GM12878 (cell line): ENCODE measurements around the gene PRKAR2B. TPM values are rescaled to one million over a fixed set of nuclear protein-coding genes. Genes with fewer than 3 reads are reported as not detected.

Experiments used
- ATAC-seq: fragments of 200-7000 bp; cut with Tn5 transposase; 3 replicates; pipeline ENCODE4 v1.9.1; 2020; ENCODE audit warnings: mild to moderate bottlenecking, moderate library complexity
- BruUV-seq: library from RNA; stranded (reverse); fragments of 400-500 nt; replicated peaks from 2 replicates; lab custom pipeline; 2021; lab: Mats Ljungman, UMichigan
- CTCF ChIA-PET: fragments of 300-600 bp; sonication (Branson Sonifier 250); formaldehyde crosslinking; extraction: SDS; loops from one replicate; lab custom pipeline; 2021; ENCODE audit warnings: inconsistent platforms; lab: Yijun Ruan, JAX
- POLR2A ChIA-PET: fragments of 350-600 bp; formaldehyde crosslinking; extraction: SDS; loops from one replicate; lab custom pipeline; 2021; ENCODE audit warnings: inconsistent platforms; lab: Charles Lee
- RAD21 ChIA-PET: fragments of 300-600 bp; sonication (Branson Sonifier 250); formaldehyde crosslinking; loops from one replicate; lab custom pipeline; 2023; ENCODE audit warnings: antibody characterized with exemption; ENCODE audit not compliant: unreplicated experiment; lab: Charles Lee
- SMC1A ChIA-PET: fragments of 300-600 bp; sonication (Branson Sonifier 250); formaldehyde crosslinking; loops from one replicate; lab custom pipeline; 2023; ENCODE audit not compliant: unreplicated experiment, uncharacterized antibody; lab: Charles Lee
- DNase-seq: peaks from one replicate; pipeline ENCODE4 v3.0.0-alpha.2; 2011; ENCODE audit warnings: low read depth, low spot score
- FAIRE-seq: peaks from 3 replicates; lab custom pipeline; 2011; peaks lifted over from hg19 to GRCh38; lab: Jason Lieb, UNC
- H2AFZ ChIP-seq: 2 replicates; pipeline ENCODE4 v1.6.0; 2011; ENCODE audit warnings: low read depth, low read length, control low read depth; ENCODE audit not compliant: control insufficient read depth
- H3K27ac ChIP-seq: 2 replicates; pipeline ENCODE4 v1.5.1; 2011; ENCODE audit warnings: control low read depth; ENCODE audit not compliant: control insufficient read depth, insufficient read depth
- H3K27me3 ChIP-seq, 2 experiments: replicated peaks in 1 of 2; 2 replicates each; pipeline versions ENCODE4 v1.6.0 to v1.6.1; 2011; ENCODE audit warnings: low read length in 1 of 2; ENCODE audit not compliant: control insufficient read depth in 2 of 2, insufficient read depth in 2 of 2
- H3K36me3 ChIP-seq, 2 experiments: 2 replicates each; pipeline ENCODE4 v1.5.1; 2011; ENCODE audit warnings: low read length in 1 of 2; ENCODE audit not compliant: control insufficient read depth in 2 of 2, insufficient read depth in 2 of 2
- H3K4me1 ChIP-seq: 2 replicates; pipeline ENCODE4 v1.6.1; 2011; ENCODE audit warnings: mild to moderate bottlenecking, low read length, moderate library complexity, mixed read lengths; ENCODE audit not compliant: control insufficient read depth, insufficient read depth
- H3K4me2 ChIP-seq: 2 replicates; pipeline ENCODE4 v1.6.0; 2011; ENCODE audit warnings: control low read depth; ENCODE audit not compliant: control insufficient read depth, insufficient read depth
- H3K4me3 ChIP-seq: fragments of 200-600 bp; sonication (generic); 2 replicates; pipeline ENCODE4 v1.5.1; 2016
- H3K79me2 ChIP-seq: 2 replicates; pipeline ENCODE4 v1.6.0; 2011; ENCODE audit warnings: low read length; ENCODE audit not compliant: control insufficient read depth, insufficient read depth
- H3K9ac ChIP-seq: 2 replicates; pipeline ENCODE4 v1.8.0; 2011; ENCODE audit warnings: low read length, control low read depth, mixed read lengths; ENCODE audit not compliant: control insufficient read depth, insufficient read depth
- H3K9me3 ChIP-seq: replicated peaks from 3 replicates; pipeline ENCODE4 v1.5.1; 2011; ENCODE audit warnings: mild to moderate bottlenecking, low read length; ENCODE audit not compliant: control insufficient read depth, insufficient read depth
- H4K20me1 ChIP-seq: 2 replicates; pipeline ENCODE4 v1.6.0; 2011; ENCODE audit not compliant: control insufficient read depth, insufficient read depth
- BCL11A ChIP-seq: IDR thresholded peaks from 2 replicates; pipeline ENCODE4 v1.6.1; 2011; ENCODE audit warnings: low read depth, low read length
- FOS ChIP-seq: IDR thresholded peaks from 3 replicates; pipeline ENCODE4 v1.6.1; 2011; ENCODE audit warnings: borderline replicate concordance; ENCODE audit not compliant: insufficient read length; ENCODE audit errors: extremely low read depth
- FOXK2 ChIP-seq: fragments of 450-650 bp; IDR thresholded peaks from 2 replicates; pipeline ENCODE4 v1.6.1; 2017; ENCODE audit warnings: mild to moderate bottlenecking, moderate library complexity
- GATAD2B ChIP-seq: fragments of 450-650 bp; conservative IDR thresholded peaks from 2 replicates; pipeline ENCODE4 v1.6.1; 2017; ENCODE audit warnings: low read depth, mild to moderate bottlenecking, moderate library complexity
- HDAC6 ChIP-seq: fragments of 200-600 bp; sonication (generic); IDR thresholded peaks from one replicate; pipeline ENCODE4 v1.8.0; 2017; ENCODE audit warnings: antibody characterized with exemption; ENCODE audit not compliant: unreplicated experiment
- IRF4 ChIP-seq: IDR thresholded peaks from 2 replicates; pipeline ENCODE4 v1.6.1; 2011; ENCODE audit warnings: low read depth, low read length
- KAT2A ChIP-seq: conservative IDR thresholded peaks from 2 replicates; pipeline ENCODE4 v1.6.1; 2011; ENCODE audit warnings: low read depth, low read length; ENCODE audit not compliant: control insufficient read depth
- NR2C1 ChIP-seq: fragments of 450-650 bp; IDR thresholded peaks from 2 replicates; pipeline ENCODE4 v1.6.1; 2017; ENCODE audit warnings: antibody characterized with exemption, mild to moderate bottlenecking, moderate library complexity
- NR2C2 ChIP-seq: IDR thresholded peaks from 2 replicates; pipeline ENCODE4 v1.6.1; 2011; ENCODE audit warnings: borderline replicate concordance, low read depth; ENCODE audit not compliant: control insufficient read depth, insufficient read length
- POLR2A ChIP-seq: IDR thresholded peaks from 2 replicates; pipeline ENCODE4 v1.6.1; 2011; ENCODE audit warnings: low read depth, mild to moderate bottlenecking, low read length
- ZBTB33 ChIP-seq: fragments of 450-650 bp; IDR thresholded peaks from 2 replicates; pipeline ENCODE4 v1.6.1; 2017; ENCODE audit warnings: mild to moderate bottlenecking
- ZNF217 ChIP-seq: fragments of 450-650 bp; IDR thresholded peaks from 2 replicates; pipeline ENCODE4 v1.6.1; 2017; ENCODE audit warnings: antibody characterized with exemption, mild to moderate bottlenecking
- WGBS: methylation state at CpG from one replicate; pipeline ENCODE4 v1.1.6; 2016; ENCODE audit warnings: low lambda C conversion rate; ENCODE audit not compliant: insufficient replicate concordance, insufficient coverage; ENCODE audit errors: missing lambda C conversion rate; 5-methylcytosine and 5-hydroxymethylcytosine counted together
- in situ Hi-C: fragments of 300-500 bp; cut with MboI; formaldehyde crosslinking; loops from 9 replicates; pipeline ENCODE4 v1.14.3; 2018; ENCODE audit warnings: mixed read lengths
- intact Hi-C: fragments of 100-400 bp; cut with micrococcal nuclease; formaldehyde crosslinking; loops from one replicate; pipeline ENCODE4 v1.14.2; 2022; ENCODE audit not compliant: unreplicated experiment
- polyA plus RNA-seq, 11 experiments: library from polyadenylated mRNA; depleted of rRNA in 4 of 11; unstranded in 6 of 11; stranded (reverse) in 5 of 11; fragments of >200 nt; fragmentation: Nextera tagmentation in 4 of 11; fragmentation: Illumina TruSeq in 1 of 11; extraction: Ambion mirVana in 4 of 11; extraction: Trizol in 1 of 11; gene quantifications; 1 replicate in 1 of 11; 2 replicates in 10 of 11; pipeline versions ENCODE4 v1.2.1 to v1.2.3, GENCODE V29; 2011 to 2016; ENCODE audit warnings: inconsistent platforms in 2 of 11, missing spikeins in 2 of 11, low read depth in 1 of 11
- total RNA-seq, 4 experiments: library from RNA; depleted of rRNA in 3 of 4; stranded (reverse); fragments of >200 nt in 3 of 4; fragmentation: Illumina TruSeq in 1 of 4; extraction: Trizol in 1 of 4; gene quantifications; 2 replicates each; pipeline versions ENCODE4 v1.2.1 to v1.2.3, GENCODE V29; 2013 to 2021
- TF ChIP-seq, protein P1 (sequence below): IDR thresholded peaks from 2 replicates; pipeline ENCODE4 v1.6.1; 2012; ENCODE audit warnings: low read length, inconsistent platforms
- TF ChIP-seq, protein P2 (sequence below): fragments of 150-350 bp; IDR thresholded peaks from 2 replicates; pipeline ENCODE4 v1.6.1; 2016; ENCODE audit warnings: low read depth, low read length
- TF ChIP-seq, protein P3 (sequence below): fragments of 450-650 bp; IDR thresholded peaks from 2 replicates; pipeline ENCODE4 v1.6.1; 2017; ENCODE audit warnings: mild to moderate bottlenecking, moderate library complexity

PRKAR2B gene
- total and polyA plus RNA-seq, 10 of the 15 experiments (the other 5 are each of a cell fraction or from before 2014, with no cell fraction given): 0.01 to 0.18 (median 0.04) TPM; not detected in 4

DNA sequence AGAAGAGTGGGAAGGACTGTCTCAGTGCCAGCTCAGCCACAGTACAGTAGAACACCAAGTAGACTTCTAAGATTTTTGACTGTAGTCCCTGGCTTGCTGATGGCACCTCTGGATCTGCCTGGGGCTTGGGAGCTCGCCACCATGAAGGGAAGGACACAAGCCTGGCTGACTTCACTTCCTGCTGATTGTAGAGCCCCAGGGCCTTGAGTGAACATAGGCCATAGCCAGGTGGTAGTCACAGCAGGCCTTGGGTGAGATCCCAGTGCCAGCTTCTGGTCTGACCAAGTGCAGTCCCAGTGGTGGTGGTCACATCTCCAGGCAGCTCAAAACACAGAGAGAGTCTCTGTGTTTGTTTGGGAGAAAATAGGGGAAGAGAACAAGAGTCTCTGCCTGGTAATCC, 66.7 kb downstream of the PRKAR2B start:
- ATAC-seq (no peak), DNase-seq (no peak), FAIRE-seq (no peak)
- BruUV-seq: no TSS peak
- in situ Hi-C loops: no loop called here
- Histone ChIP-seq H3K4me1 (no peaks in the 10 kb centered on the region), H3K79me2 (no peaks in the 10 kb centered on the region), H3K36me3 (no peaks in the 10 kb centered on the region), H3K9me3 (no peaks in the 10 kb centered on the region), H3K27ac (no peak overlapping the region), H3K9ac (no peak overlapping the region), H3K27me3 (no peaks in the 10 kb centered on the region), H3K4me2 (no peak overlapping the region), H4K20me1 (no peaks in the 10 kb centered on the region), H2AFZ (no peak overlapping the region), H3K4me3 (no peak overlapping the region)
- ChIA-PET CTCF (no interaction called here), SMC1A (no interaction called here), POLR2A (no interaction called here), RAD21 (no interaction called here)
- WGBS: 38% methylated on average over 1 of the region's 1 CpG
- intact Hi-C loops: no loop called here
- TF ChIP-seq, protein P1, sequence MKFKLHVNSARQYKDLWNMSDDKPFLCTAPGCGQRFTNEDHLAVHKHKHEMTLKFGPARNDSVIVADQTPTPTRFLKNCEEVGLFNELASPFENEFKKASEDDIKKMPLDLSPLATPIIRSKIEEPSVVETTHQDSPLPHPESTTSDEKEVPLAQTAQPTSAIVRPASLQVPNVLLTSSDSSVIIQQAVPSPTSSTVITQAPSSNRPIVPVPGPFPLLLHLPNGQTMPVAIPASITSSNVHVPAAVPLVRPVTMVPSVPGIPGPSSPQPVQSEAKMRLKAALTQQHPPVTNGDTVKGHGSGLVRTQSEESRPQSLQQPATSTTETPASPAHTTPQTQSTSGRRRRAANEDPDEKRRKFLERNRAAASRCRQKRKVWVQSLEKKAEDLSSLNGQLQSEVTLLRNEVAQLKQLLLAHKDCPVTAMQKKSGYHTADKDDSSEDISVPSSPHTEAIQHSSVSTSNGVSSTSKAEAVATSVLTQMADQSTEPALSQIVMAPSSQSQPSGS: no peak
- TF ChIP-seq FOS (no peak), FOXK2 (no peak), POLR2A (no peak), ZNF217 (no peak), NR2C1 (no peak), ZBTB33 (no peak), BCL11A (no peak), IRF4 (no peak), HDAC6 (no peak), NR2C2 (no peak), GATAD2B (no peak), KAT2A (no peak)
- TF ChIP-seq, protein P2, sequence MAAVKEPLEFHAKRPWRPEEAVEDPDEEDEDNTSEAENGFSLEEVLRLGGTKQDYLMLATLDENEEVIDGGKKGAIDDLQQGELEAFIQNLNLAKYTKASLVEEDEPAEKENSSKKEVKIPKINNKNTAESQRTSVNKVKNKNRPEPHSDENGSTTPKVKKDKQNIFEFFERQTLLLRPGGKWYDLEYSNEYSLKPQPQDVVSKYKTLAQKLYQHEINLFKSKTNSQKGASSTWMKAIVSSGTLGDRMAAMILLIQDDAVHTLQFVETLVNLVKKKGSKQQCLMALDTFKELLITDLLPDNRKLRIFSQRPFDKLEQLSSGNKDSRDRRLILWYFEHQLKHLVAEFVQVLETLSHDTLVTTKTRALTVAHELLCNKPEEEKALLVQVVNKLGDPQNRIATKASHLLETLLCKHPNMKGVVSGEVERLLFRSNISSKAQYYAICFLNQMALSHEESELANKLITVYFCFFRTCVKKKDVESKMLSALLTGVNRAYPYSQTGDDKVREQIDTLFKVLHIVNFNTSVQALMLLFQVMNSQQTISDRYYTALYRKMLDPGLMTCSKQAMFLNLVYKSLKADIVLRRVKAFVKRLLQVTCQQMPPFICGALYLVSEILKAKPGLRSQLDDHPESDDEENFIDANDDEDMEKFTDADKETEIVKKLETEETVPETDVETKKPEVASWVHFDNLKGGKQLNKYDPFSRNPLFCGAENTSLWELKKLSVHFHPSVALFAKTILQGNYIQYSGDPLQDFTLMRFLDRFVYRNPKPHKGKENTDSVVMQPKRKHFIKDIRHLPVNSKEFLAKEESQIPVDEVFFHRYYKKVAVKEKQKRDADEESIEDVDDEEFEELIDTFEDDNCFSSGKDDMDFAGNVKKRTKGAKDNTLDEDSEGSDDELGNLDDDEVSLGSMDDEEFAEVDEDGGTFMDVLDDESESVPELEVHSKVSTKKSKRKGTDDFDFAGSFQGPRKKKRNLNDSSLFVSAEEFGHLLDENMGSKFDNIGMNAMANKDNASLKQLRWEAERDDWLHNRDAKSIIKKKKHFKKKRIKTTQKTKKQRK: no peak
- TF ChIP-seq, protein P3, sequence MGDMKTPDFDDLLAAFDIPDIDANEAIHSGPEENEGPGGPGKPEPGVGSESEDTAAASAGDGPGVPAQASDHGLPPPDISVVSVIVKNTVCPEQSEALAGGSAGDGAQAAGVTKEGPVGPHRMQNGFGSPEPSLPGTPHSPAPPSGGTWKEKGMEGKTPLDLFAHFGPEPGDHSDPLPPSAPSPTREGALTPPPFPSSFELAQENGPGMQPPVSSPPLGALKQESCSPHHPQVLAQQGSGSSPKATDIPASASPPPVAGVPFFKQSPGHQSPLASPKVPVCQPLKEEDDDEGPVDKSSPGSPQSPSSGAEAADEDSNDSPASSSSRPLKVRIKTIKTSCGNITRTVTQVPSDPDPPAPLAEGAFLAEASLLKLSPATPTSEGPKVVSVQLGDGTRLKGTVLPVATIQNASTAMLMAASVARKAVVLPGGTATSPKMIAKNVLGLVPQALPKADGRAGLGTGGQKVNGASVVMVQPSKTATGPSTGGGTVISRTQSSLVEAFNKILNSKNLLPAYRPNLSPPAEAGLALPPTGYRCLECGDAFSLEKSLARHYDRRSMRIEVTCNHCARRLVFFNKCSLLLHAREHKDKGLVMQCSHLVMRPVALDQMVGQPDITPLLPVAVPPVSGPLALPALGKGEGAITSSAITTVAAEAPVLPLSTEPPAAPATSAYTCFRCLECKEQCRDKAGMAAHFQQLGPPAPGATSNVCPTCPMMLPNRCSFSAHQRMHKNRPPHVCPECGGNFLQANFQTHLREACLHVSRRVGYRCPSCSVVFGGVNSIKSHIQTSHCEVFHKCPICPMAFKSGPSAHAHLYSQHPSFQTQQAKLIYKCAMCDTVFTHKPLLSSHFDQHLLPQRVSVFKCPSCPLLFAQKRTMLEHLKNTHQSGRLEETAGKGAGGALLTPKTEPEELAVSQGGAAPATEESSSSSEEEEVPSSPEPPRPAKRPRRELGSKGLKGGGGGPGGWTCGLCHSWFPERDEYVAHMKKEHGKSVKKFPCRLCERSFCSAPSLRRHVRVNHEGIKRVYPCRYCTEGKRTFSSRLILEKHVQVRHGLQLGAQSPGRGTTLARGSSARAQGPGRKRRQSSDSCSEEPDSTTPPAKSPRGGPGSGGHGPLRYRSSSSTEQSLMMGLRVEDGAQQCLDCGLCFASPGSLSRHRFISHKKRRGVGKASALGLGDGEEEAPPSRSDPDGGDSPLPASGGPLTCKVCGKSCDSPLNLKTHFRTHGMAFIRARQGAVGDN: no peak
